Stimulated activated CD8-positive, alpha-beta memory T cell treated with anti-CD3 and anti-CD28 coated beads, Interleukin-12 subunit alpha, Interleukin-12 subunit beta, amount 100 ng/mL, for 4 hours (primary cell): Measurements from ENCODE around the gene WARS2.

Experiments used
- DNase-seq: peaks from one replicate; pipeline ENCODE4 v3.0.0-alpha.2; 2020; ENCODE audit warnings: low read depth

Gene WARS2

GRCh38 chr1:119081700-119082099 lies 58.8 kb downstream of the WARS2 start:
- no peak for DNase-seq

DNA sequence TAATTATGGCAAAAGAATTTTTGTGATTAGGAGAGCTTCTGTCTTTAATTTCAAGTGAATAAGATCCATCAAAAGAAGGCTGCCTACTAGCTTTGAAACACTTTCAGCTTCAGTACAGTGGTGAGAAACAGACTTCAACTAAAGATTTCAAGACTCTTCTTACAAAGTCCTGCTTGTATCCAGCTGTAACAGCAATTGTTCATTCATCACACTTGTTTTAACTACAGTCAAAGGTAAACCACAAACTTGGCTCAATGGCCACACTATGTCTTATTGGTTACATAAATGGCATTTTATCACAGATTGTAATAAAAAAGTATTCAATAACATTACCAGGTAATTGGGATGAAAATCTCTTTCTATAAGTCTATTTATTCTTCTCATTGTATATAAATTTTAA lies 59.2 kb downstream of the WARS2 start:
- no peak for DNase-seq

DNA sequence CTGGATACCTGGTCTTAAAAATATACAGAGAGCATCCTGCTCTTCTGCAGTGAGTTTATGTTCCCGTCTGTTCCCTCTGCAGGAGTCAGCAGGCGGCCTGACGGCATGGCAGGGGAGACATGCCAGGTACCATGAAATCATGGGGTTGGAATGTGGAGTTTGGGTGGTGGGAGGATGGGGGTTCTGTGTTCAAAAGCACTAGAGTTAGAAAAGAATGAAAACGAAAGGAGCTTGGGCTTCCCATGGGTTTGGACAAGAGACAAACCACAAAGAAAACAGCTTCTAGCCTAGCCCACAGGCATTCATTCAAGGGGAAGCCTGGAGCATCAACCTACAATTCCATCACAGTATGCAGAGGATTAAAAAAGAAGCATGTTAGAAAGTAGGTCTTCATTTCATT lies 59.9 kb downstream of the WARS2 start:
- no peak for DNase-seq

GRCh38 chr1:119079881-119080280 lies 60.6 kb downstream of the WARS2 start:
- no peak for DNase-seq

DNA sequence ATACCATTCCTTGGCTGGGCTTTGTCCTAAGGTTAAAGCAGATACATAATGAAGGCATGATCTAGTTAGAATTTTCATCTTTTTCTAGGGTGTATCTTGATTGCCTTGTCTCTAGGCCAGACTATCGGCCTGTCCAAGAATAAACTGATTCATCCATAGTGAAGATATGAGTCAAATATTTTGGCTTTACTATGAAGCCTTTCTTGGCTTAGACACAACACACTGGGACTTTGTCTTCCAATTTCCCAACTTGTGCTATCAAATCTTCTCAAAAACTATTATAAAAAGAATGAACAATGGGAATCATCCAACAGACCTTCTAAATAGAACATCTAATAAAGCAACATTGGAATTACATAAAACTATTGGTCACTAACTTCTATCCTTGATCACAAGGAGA lies 64.8 kb downstream of the WARS2 start:
- DNase-seq = no peak

DNA sequence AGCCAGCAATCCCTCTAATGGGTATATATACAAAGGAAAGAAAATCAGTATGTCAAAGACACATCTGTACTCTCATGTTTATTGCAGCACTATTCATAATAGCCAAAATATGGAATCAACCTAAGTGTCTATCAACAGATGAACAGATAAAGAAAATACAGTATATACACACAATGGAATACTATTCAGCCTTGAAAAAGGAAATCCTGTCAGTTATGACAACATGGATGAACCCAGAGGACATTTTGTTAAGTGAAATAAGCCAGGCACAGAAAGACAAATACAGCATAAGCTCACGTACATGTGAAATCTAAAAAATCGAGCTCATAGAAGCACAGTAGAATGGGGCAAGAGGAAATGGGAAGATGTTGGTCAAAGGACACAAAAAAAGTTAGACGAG lies 69.1 kb downstream of the WARS2 start:
- DNase-seq = no peak

- no peak for DNase-seq
Measured at GRCh38 chr1:119069682-119070081, 70.8 kb downstream of the WARS2 start.

DNA sequence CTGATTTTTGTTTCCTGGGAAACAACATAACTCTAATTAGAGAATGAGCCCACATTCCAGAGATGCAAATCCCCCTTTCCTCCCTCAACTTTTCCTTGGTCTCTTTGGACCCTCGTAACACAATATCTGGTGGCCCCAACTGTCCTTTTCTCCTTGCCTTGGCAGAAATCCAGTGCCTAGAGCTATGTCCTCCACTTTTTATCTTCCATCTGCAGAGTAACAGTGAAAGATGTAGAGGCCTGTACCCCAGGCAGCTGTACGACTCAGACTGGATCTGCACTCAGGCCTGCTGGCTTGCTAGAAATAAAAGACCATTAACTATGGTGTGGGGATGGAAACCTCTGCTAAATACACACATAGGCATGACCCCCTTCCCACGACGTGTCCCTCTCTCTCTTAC lies 72.0 kb downstream of the WARS2 start:
- DNase-seq = no peak

DNA sequence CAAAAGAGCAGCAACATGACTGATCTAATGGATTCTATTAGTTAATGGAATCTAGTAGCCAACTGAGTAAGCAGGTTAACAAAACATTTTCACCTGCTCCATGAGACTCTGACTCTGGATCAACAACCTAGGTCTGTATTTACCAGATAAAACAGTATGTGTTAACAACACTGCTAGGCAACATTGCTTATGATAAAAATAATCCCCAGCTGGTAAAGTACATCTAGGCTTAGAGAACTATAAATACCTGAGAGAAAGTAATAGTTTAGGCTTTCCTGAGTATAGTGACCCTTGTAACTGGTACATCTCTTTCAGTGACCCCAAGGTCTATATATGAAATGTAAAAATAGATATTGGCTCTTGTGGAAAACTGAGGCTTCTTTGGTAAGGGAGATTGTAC lies 78.8 kb downstream of the WARS2 start:
- no peak for DNase-seq

GRCh38 chr1:119055568-119055967 lies 84.9 kb downstream of the WARS2 start:
- DNase-seq = no peak

DNA sequence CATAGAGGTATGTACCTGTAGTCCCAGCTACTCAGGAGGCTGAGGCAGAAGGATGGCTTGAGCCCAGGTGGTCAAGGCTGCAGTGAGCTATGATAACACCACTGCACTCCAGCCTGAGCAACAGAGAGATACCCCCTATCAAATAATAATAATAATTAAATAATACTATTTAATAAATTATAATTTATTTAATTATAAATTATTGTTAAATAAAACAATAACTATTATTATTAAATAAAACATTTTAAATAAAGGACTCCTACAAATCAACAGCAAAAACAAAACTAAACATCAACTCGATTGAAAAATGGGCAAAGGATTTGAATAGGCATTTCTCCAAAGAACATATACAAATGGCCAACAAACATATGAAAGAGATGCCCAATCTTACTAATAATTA lies 86.5 kb downstream of the WARS2 start:
- no peak for DNase-seq

- no peak for DNase-seq
Measured at GRCh38 chr1:119052267-119052666, 88.2 kb downstream of the WARS2 start.

GRCh38 chr1:119048624-119049404 lies 91.6 kb downstream of the WARS2 start:
- no peak for DNase-seq

DNA sequence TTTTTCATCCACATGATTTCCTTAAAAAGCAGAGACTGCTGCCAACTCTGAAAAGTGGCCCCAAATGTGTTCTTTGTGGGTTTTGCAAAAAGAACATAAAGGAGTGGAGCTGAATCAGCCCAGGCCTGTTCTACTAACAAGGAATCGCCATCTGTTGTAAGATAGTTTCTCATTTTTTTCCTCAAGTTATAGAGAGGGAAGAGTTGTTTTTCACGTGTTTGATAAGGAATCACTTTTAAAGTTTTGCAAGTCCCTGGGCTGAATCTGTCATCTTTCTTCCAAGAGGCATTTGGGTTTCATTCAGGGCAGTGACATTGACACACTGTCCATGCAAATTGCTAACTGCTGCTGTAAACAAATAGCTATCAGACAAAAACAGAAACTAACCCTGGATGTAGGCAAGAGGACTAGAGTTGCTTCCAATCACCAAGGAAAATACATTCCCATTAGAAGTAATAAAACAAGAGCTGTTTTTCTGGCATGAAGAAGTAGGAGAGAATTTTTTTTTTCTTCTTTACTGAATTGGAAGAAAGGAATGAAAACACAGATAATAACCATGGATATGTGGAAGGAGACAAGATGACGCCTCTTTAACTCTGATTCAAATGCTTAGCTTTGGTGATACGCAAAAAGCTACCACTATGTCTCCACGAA lies 93.5 kb downstream of the WARS2 start:
- DNase-seq = no peak

DNA sequence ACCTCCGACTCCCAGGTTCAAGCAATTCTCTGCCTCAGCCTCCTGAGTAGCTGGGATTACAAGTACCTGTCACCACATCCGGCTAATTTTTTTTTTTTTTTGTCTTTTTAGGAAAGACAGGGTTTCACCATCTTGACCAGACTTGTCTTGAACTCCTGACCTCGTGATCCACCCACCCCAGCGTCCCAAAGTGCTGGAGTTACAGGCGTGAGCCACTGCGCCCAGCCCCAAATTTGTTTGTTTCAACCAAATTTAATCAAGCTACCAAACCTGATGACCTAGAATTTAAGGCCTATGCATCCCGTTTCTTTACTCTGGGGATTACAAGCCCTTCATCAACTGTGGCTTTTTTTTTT lies 94.0 kb downstream of the WARS2 start:
- no peak for DNase-seq

- no peak for DNase-seq
Measured at GRCh38 chr1:119045096-119045746, 95.2 kb downstream of the WARS2 start.

DNA sequence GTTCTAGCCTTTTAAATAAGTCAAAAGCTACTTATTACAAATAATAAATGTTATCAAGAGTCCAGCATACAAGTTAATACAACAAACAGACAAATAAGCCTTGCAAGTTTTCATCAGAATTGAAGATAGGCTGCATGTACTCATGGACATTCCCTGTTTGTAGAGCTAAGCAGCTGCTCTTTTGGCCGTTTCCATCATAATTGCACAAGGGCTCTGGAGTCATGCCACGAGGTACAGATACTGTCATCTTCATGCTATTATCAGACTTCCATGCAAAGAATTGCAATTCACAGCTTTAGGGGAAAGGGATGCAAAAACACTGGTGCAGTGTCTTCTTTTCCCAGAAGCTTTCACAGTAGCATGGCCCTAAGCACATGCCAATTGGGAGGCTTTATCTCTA lies 99.5 kb downstream of the WARS2 start:
- DNase-seq = no peak

GRCh38 chr1:119040489-119040888 lies 100.0 kb downstream of the WARS2 start:
- no peak for DNase-seq

GRCh38 chr1:119038363-119038762 lies 102.1 kb downstream of the WARS2 start:
- no peak for DNase-seq

DNA sequence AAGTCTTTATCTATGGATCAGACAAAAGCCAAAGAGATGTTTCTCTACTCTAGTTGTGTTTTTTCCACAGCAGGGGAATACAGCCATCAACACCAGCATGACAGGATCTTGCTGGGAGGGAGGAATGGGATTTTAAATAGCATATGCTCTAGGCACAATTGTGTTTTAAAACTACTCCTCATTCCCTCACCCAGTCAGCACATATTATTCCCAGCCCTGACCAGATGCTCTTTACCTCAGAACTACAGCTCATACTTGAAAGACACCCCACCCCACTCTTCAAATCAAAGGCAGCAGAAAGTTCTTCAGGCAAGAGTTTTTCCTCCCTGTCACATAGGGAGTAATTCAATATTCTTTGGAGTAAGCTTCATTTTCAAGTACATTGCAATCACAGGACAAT lies 106.1 kb downstream of the WARS2 start:
- no peak for DNase-seq

DNA sequence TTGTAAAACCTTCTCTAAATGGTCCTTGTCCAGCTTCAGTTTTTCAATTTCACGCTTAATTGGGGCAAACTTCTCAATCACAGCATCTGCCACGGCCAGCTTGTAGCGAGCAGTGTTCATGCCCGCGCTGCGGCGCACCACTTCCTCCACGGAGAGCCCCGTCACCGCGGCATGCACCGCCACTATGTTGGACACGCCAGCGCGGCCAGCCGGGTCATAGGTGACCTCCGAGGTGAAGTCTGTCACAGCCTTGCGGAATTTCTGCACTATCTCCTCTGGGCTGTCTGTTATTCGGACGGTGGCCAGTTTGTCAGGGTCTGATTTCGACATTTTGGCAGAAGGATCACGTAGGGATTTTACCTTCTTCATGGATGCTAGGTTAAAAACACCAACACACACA lies 107.5 kb downstream of the WARS2 start:
- no peak for DNase-seq

DNA sequence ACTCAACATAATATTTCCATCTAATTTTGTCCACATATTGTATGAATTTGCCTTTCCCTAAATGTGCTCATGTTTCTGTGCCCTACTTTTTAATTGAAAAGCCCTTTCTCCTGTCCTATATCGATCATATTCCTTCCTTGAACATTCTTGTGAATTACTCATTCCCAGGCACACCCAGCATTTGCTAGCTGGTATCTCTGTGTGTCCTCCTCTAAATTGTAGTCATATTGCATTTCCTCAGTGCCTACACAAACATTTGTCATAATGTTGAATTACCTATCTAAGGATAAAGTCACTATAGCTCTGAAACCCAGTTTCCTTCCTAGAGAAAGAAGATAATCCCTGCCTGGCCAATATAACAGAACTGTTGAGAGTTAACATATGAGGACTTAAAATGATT lies 112.7 kb downstream of the WARS2 start:
- no peak for DNase-seq

- no peak for DNase-seq
Measured at GRCh38 chr1:119026956-119027355, 113.5 kb downstream of the WARS2 start.

DNA sequence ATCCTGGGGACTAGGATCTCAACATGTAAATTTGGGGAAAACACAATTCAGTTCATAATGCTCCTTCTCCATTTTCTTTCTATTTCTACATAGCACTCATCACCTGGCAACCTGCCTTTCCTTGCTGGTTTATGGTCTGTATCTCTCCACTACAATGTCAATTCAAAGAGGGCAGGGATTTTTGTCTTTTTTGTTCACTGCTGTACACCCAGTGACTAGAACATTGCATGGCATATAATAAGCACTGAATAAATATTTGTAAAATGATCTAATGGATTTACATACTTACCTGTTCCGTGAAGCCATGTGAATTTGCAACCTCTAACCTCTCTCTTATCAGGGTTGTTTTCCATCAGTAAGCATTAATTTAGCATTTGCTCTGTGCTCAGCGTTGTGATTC lies 124.9 kb downstream of the WARS2 start:
- DNase-seq = no peak
